ENCODE measurements around the gene FXYD5.

- TF ChIP-seq POLR2A (IDR thresholded peaks at IDR 0.05) (no peak), CTCF (IDR thresholded peaks at IDR 0.05) (no peak)
These were observed 53.6 kb downstream of the FXYD5 start for GRCh38 chr19:35208121-35208520.

Data from right lobe of liver (tissue), 4 donors.